HepG2 (cell line): ENCODE data around the gene PRDM15. TPM values are rescaled to one million over a fixed set of nuclear protein-coding genes. Genes with fewer than 3 reads are reported as not detected.
A peak's percentile ranks its signal among the peaks of the same experiment; 100 is the strongest.

Experiments used
- CAMTA2 ChIP-seq: sonication (generic); formaldehyde crosslinking; IDR thresholded peaks from 2 replicates; pipeline ENCODE4 v1.4.0; 2020; ENCODE audit warnings: mild to moderate bottlenecking, missing genetic modification reagents, borderline replicate concordance
- ELF3 ChIP-seq: IDR thresholded peaks from 2 replicates; pipeline ENCODE4 v1.6.1; 2016; ENCODE audit warnings: missing genetic modification reagents, missing compliant biosample characterization
- KMT2B ChIP-seq: IDR thresholded peaks from 2 replicates; pipeline ENCODE4 v1.6.1; 2016; ENCODE audit warnings: missing genetic modification reagents, missing compliant biosample characterization
- MTA1 ChIP-seq: sonication (generic); formaldehyde crosslinking; IDR thresholded peaks from 2 replicates; pipeline ENCODE4 v1.4.0; 2020; ENCODE audit warnings: missing genetic modification reagents, mild to moderate bottlenecking, borderline replicate concordance
- MTF2 ChIP-seq: sonication (generic); formaldehyde crosslinking; IDR thresholded peaks from 2 replicates; pipeline ENCODE4 v1.5.0; 2020; ENCODE audit warnings: missing genetic modification reagents, borderline replicate concordance
- PCBP1 ChIP-seq: fragments of 200-400 bp; formaldehyde crosslinking; IDR thresholded peaks from 2 replicates; pipeline ENCODE4 v1.6.1; 2017; ENCODE audit warnings: mild to moderate bottlenecking, low read depth, low read length, borderline replicate concordance
- SRSF1 ChIP-seq: fragments of 200-400 bp; formaldehyde crosslinking; optimal IDR thresholded peaks from 2 replicates; pipeline ENCODE3; 2017; ENCODE audit warnings: mild to moderate bottlenecking, low read depth, low read length, moderate library complexity
- TAF1 ChIP-seq: sonication (generic); formaldehyde crosslinking; IDR thresholded peaks from 2 replicates; pipeline ENCODE4 v1.4.0; 2020; ENCODE audit warnings: missing genetic modification reagents
- ZBTB7A ChIP-seq: sonication (generic); formaldehyde crosslinking; IDR thresholded peaks from 2 replicates; pipeline ENCODE4 v1.8.0; 2022; ENCODE audit warnings: mild to moderate bottlenecking, missing genetic modification reagents
- ZNF282 ChIP-seq: fragments of 450-650 bp; IDR thresholded peaks from 2 replicates; pipeline ENCODE4 v1.6.1; 2018; ENCODE audit not compliant: partially characterized antibody
- ZNF34 ChIP-seq: sonication (generic); formaldehyde crosslinking; IDR thresholded peaks from 2 replicates; pipeline ENCODE4 v1.4.0; 2020; ENCODE audit warnings: mild to moderate bottlenecking, missing genetic modification reagents, borderline replicate concordance
- ZNF589 ChIP-seq: sonication (generic); formaldehyde crosslinking; conservative IDR thresholded peaks from 2 replicates; pipeline ENCODE4 v1.8.0; 2022; ENCODE audit warnings: mild to moderate bottlenecking, moderate library complexity, missing genetic modification reagents
- ZNF724P ChIP-seq: sonication (generic); formaldehyde crosslinking; IDR thresholded peaks from 2 replicates; pipeline ENCODE4 v1.8.0; 2022; ENCODE audit warnings: missing genetic modification reagents, borderline replicate concordance
- ZNF816 ChIP-seq: sonication (generic); formaldehyde crosslinking; IDR thresholded peaks from 2 replicates; pipeline ENCODE4 v1.8.0; 2022; ENCODE audit warnings: missing genetic modification reagents, mild to moderate bottlenecking, borderline replicate concordance
- polyA plus RNA-seq, 8 experiments: library from polyadenylated mRNA; depleted of rRNA in 3 of 8; stranded (reverse) in 7 of 8; unstranded in 1 of 8; fragments of >200 nt; fragmentation: Illumina TruSeq in 4 of 8; extraction: Trizol in 4 of 8; gene quantifications; 2 replicates each; pipeline versions ENCODE4 v1.2.1 to v1.2.3, GENCODE V29; 2011 to 2016; ENCODE audit warnings: low read depth in 4 of 8, missing spikeins in 1 of 8, mixed read lengths in 1 of 8; ENCODE audit not compliant: insufficient read depth in 1 of 8
- total RNA-seq, 5 experiments: library from RNA; depleted of rRNA; stranded (reverse); fragments of >200 nt; fragmentation: Illumina TruSeq; extraction: Trizol; gene quantifications; 2 replicates each; pipeline ENCODE4 v1.2.3, GENCODE V29; 2016; ENCODE audit warnings: low read depth in 1 of 5
- TF ChIP-seq, protein P1 (sequence below): sonication (generic); formaldehyde crosslinking; IDR thresholded peaks from 2 replicates; pipeline ENCODE4 v1.8.1; 2023; ENCODE audit warnings: mild to moderate bottlenecking, missing genetic modification reagents
- TF ChIP-seq, protein P2 (sequence below): sonication (generic); formaldehyde crosslinking; IDR thresholded peaks from 2 replicates; pipeline ENCODE4 v1.4.0; 2020; ENCODE audit warnings: missing genetic modification reagents
- TF ChIP-seq, protein P3 (sequence below): sonication (generic); formaldehyde crosslinking; IDR thresholded peaks from 2 replicates; pipeline ENCODE4 v1.5.1; 2020; ENCODE audit warnings: mild to moderate bottlenecking, moderate library complexity, missing genetic modification reagents
- TF ChIP-seq, protein P4 (sequence below): sonication (generic); formaldehyde crosslinking; IDR thresholded peaks from 2 replicates; pipeline ENCODE4 v1.9.0; 2021; ENCODE audit warnings: missing genetic modification reagents, borderline replicate concordance
- TF ChIP-seq, protein P5 (sequence below): fragments of 450-650 bp; IDR thresholded peaks from 2 replicates; pipeline ENCODE4 v1.6.1; 2017
- TF ChIP-seq, protein P6 (sequence below): sonication (generic); formaldehyde crosslinking; IDR thresholded peaks from 2 replicates; pipeline ENCODE4 v1.8.0; 2022; ENCODE audit warnings: missing genetic modification reagents, mild to moderate bottlenecking, inconsistent platforms, borderline replicate concordance

Gene PRDM15
- total and polyA plus RNA-seq, 2 of the 13 experiments (the other 11 are each of a cell fraction or from before 2014, with no cell fraction given) = 4.0 to 6.9 TPM

DNA sequence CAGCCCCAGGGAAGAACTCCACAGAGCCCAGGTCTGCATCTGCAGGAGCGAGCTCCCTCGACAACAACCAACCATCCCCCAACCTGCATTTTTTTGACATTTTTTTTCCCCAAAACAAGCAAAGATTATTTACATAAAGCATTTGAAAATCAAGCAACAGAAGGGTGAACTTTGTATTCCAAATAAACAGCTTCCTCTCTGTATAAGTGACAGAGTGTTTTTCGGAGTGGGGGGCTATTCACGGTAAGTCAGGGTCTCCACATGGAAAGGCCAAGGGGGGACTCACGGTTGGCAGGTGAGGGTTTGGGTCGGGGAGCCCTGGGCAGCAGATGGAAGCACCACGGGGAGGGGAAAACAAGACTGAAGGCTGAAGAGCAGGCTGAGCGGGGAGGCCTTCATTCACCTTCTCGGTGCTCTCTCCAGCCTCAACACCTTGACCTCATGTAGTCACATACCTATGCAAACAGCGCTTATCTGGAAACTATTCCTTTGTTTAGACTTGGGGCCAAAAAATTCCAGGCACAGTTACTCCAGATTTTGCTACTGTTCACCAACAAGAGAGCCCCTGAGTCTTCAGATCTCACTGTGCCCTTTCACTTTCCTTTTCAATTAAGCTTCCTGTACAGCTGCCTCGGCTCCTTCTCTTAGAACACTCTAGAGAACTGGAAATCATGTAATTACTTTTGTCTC is 47.1 kb upstream of the PRDM15 start (continued):
- TF ChIP-seq, protein P1, sequence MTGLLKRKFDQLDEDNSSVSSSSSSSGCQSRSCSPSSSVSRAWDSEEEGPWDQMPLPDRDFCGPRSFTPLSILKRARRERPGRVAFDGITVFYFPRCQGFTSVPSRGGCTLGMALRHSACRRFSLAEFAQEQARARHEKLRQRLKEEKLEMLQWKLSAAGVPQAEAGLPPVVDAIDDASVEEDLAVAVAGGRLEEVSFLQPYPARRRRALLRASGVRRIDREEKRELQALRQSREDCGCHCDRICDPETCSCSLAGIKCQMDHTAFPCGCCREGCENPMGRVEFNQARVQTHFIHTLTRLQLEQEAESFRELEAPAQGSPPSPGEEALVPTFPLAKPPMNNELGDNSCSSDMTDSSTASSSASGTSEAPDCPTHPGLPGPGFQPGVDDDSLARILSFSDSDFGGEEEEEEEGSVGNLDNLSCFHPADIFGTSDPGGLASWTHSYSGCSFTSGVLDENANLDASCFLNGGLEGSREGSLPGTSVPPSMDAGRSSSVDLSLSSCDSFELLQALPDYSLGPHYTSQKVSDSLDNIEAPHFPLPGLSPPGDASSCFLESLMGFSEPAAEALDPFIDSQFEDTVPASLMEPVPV (CRISPR knock-in tag) = no peak
- TF ChIP-seq MTF2 (CRISPR knock-in tag) (no peak), ZNF589 (CRISPR knock-in tag) (no peak), ELF3 (CRISPR knock-in tag) (0 out of 2 replicates have a peak, but pooled peaks have one; percentile 10), ZNF34 (CRISPR knock-in tag) (no peak), CAMTA2 (CRISPR knock-in tag) (no peak), ZNF816 (no peak), MTA1 (CRISPR knock-in tag) (peak; percentile 80; the same call in 1 of the 2 replicates), ZNF724P (CRISPR knock-in tag) (no peak), TAF1 (no peak), SRSF1 (no peak), KMT2B (no peak), ZBTB7A (peak; percentile 96), ZNF282 (no peak), PCBP1 (no peak)
- TF ChIP-seq, protein P2, sequence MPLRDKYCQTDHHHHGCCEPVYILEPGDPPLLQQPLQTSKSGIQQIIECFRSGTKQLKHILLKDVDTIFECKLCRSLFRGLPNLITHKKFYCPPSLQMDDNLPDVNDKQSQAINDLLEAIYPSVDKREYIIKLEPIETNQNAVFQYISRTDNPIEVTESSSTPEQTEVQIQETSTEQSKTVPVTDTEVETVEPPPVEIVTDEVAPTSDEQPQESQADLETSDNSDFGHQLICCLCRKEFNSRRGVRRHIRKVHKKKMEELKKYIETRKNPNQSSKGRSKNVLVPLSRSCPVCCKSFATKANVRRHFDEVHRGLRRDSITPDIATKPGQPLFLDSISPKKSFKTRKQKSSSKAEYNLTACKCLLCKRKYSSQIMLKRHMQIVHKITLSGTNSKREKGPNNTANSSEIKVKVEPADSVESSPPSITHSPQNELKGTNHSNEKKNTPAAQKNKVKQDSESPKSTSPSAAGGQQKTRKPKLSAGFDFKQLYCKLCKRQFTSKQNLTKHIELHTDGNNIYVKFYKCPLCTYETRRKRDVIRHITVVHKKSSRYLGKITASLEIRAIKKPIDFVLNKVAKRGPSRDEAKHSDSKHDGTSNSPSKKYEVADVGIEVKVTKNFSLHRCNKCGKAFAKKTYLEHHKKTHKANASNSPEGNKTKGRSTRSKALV (CRISPR knock-in tag) = no peak
- TF ChIP-seq, protein P3, sequence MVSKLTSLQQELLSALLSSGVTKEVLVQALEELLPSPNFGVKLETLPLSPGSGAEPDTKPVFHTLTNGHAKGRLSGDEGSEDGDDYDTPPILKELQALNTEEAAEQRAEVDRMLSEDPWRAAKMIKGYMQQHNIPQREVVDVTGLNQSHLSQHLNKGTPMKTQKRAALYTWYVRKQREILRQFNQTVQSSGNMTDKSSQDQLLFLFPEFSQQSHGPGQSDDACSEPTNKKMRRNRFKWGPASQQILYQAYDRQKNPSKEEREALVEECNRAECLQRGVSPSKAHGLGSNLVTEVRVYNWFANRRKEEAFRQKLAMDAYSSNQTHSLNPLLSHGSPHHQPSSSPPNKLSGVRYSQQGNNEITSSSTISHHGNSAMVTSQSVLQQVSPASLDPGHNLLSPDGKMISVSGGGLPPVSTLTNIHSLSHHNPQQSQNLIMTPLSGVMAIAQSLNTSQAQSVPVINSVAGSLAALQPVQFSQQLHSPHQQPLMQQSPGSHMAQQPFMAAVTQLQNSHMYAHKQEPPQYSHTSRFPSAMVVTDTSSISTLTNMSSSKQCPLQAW (CRISPR knock-in tag) = no peak
- TF ChIP-seq, protein P4, sequence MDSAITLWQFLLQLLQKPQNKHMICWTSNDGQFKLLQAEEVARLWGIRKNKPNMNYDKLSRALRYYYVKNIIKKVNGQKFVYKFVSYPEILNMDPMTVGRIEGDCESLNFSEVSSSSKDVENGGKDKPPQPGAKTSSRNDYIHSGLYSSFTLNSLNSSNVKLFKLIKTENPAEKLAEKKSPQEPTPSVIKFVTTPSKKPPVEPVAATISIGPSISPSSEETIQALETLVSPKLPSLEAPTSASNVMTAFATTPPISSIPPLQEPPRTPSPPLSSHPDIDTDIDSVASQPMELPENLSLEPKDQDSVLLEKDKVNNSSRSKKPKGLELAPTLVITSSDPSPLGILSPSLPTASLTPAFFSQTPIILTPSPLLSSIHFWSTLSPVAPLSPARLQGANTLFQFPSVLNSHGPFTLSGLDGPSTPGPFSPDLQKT = no peak
- TF ChIP-seq, protein P5, sequence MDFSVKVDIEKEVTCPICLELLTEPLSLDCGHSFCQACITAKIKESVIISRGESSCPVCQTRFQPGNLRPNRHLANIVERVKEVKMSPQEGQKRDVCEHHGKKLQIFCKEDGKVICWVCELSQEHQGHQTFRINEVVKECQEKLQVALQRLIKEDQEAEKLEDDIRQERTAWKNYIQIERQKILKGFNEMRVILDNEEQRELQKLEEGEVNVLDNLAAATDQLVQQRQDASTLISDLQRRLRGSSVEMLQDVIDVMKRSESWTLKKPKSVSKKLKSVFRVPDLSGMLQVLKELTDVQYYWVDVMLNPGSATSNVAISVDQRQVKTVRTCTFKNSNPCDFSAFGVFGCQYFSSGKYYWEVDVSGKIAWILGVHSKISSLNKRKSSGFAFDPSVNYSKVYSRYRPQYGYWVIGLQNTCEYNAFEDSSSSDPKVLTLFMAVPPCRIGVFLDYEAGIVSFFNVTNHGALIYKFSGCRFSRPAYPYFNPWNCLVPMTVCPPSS = no peak
- TF ChIP-seq, protein P6, sequence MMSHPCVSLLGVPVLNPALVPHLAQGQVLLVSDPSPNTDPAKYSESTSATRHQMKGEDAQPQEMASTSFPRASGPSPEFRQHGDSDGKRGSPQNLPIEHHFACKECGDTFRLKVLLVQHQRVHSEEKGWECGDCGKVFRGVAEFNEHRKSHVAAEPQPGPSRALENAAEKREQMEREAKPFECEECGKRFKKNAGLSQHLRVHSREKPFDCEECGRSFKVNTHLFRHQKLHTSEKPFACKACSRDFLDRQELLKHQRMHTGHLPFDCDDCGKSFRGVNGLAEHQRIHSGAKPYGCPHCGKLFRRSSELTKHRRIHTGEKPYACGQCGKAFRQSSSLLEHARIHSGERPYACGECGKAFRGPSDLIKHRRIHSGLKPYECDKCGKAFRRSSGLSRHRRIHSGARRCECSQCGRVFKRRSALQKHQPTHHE = no peak
